ENCODE results near the gene MORN1. TPM values are rescaled to one million over a fixed set of nuclear protein-coding genes. Genes with fewer than 3 reads are reported as not detected.
"Not testable (repeated sequence)": the region's sequence is repeated elsewhere in the genome, so short reads cannot be mapped to it uniquely, and the experiment has no call there.

Gene MORN1
- total and polyA plus RNA-seq, 10 donors: 1.9 to 13.5 (median 6.9) TPM

GRCh38 chr1:2299131-2299627 is 92.2 kb downstream of the MORN1 start:
- no peaks in the 10 kb centered on the region for H3K9me3 ChIP-seq
- peaks cover 0 to 27% (median 15%) of the 10 kb centered on the region in 6 donors for H3K36me3 ChIP-seq
- 26 to 68% (median 57%) methylated on average over 5 to 24 of the region's 24 CpGs for WGBS, 5 donors
- H3K4me3 ChIP-seq: no peak overlapping the region
- peaks cover 0 to 11% (median 0%) of the 10 kb centered on the region in 7 donors for H3K27me3 ChIP-seq (replicated peaks in 1 of 7)
- TF ChIP-seq CTCF (IDR thresholded peaks at IDR 0.05 in 8 of 11, conservative IDR thresholded peaks at IDR 0.05 in 3 of 11) (no peak), POLR2AphosphoS5 (IDR thresholded peaks at IDR 0.05) (peak in 2 of 3 donors; percentile 18 to 62), POLR2A (IDR thresholded peaks at IDR 0.05) (no peak)
- H3K4me1 ChIP-seq: peaks cover 59 to 100% (median 89%) of the 10 kb centered on the region in 6 donors
- peak overlapping the region; percentile 85 to 98 (median 96) for H3K27ac ChIP-seq
- intact Hi-C loops (cut with DNase I; ENCODE audit: low total_unique reads): loop anchor here (10.0 kb wide), 1 partner anchor 64 kb away; no protein-coding TSS in a partner anchor
- DNase-seq: no peak

GRCh38 chr1:2298685-2299084 is 92.7 kb downstream of the MORN1 start:
- WGBS, 5 donors: 74 to 87% (median 85%) methylated on average over 6 to 12 of the region's 12 CpGs
- peak overlapping the region in 5 of 8 donors; percentile 88 to 98 (median 96) for H3K27ac ChIP-seq

GRCh38 chr1:2297246-2298011 is 93.9 kb downstream of the MORN1 start:
- intact Hi-C loops (cut with DNase I; ENCODE audit: low total_unique reads): loop anchor here (10.0 kb wide), 1 partner anchor 63 kb away; no protein-coding TSS in a partner anchor
- H3K4me1 ChIP-seq: peaks cover 68 to 100% (median 96%) of the 10 kb centered on the region in 6 donors
- TF ChIP-seq POLR2AphosphoS5 (IDR thresholded peaks at IDR 0.05) (peak in 2 of 3 donors; percentile 14 to 50), CTCF (IDR thresholded peaks at IDR 0.05 in 8 of 11, conservative IDR thresholded peaks at IDR 0.05 in 3 of 11) (no peak)
- peaks cover 0 to 11% (median 0%) of the 10 kb centered on the region in 6 donors for H3K36me3 ChIP-seq
- H3K27ac ChIP-seq: peak overlapping the region in 2 of 8 donors; percentile 66 to 84
- 91 to 95% (median 95%) methylated on average over 14 to 35 of the region's 35 CpGs for WGBS, 5 donors
- H3K27me3 ChIP-seq (replicated peaks in 1 of 7): peaks cover 0 to 11% (median 0%) of the 10 kb centered on the region in 7 donors
- no peak for DNase-seq
- no peaks in the 10 kb centered on the region for H3K9me3 ChIP-seq
- no peak overlapping the region for H3K4me3 ChIP-seq

More at GRCh38 chr1:2298685-2299084, 92.7 kb downstream of the MORN1 start:
- DNase-seq: no peak
- no peaks in the 10 kb centered on the region for H3K9me3 ChIP-seq
- intact Hi-C loops (cut with DNase I; ENCODE audit: low total_unique reads): loop anchor here (10.0 kb wide), 1 partner anchor 64 kb away; no protein-coding TSS in a partner anchor
- no peak for TF ChIP-seq POLR2A (IDR thresholded peaks at IDR 0.05)
- TF ChIP-seq POLR2AphosphoS5 (IDR thresholded peaks at IDR 0.05): no peak
- TF ChIP-seq CTCF (IDR thresholded peaks at IDR 0.05 in 8 of 11, conservative IDR thresholded peaks at IDR 0.05 in 3 of 11): no peak
- H3K4me3 ChIP-seq: no peak overlapping the region
- H3K27me3 ChIP-seq (replicated peaks in 1 of 7): peaks cover 0 to 11% (median 0%) of the 10 kb centered on the region in 7 donors
- peaks cover 64 to 100% (median 92%) of the 10 kb centered on the region in 6 donors for H3K4me1 ChIP-seq
- H3K36me3 ChIP-seq: peaks cover 0 to 22% (median 10%) of the 10 kb centered on the region in 6 donors

- peak in 1 of 3 donors; percentile 17 for TF ChIP-seq POLR2AphosphoS5 (IDR thresholded peaks at IDR 0.05)
- TF ChIP-seq POLR2A (IDR thresholded peaks at IDR 0.05): no peak
- TF ChIP-seq CTCF (IDR thresholded peaks at IDR 0.05 in 8 of 11, conservative IDR thresholded peaks at IDR 0.05 in 3 of 11): no peak
- WGBS, 5 donors: 78 to 83% (median 80%) methylated on average over 18 of the region's 18 CpGs
- Histone ChIP-seq H3K27ac (peak overlapping the region in 3 of 8 donors; percentile 33 to 84 (median 66)), H3K36me3 (peaks cover 0 to 11% (median 0%) of the 10 kb centered on the region in 6 donors), H3K27me3 (replicated peaks in 1 of 7) (peaks cover 0 to 17% (median 0%) of the 10 kb centered on the region in 7 donors), H3K4me3 (no peak overlapping the region), H3K9me3 (no peaks in the 10 kb centered on the region), H3K4me1 (peaks cover 67 to 100% (median 96%) of the 10 kb centered on the region in 6 donors)
- intact Hi-C loops (cut with DNase I; ENCODE audit: low total_unique reads): loop anchor here (10.0 kb wide), 1 partner anchor 62 kb away; no protein-coding TSS in a partner anchor
- DNase-seq: no peak
These were observed 94.7 kb downstream of the MORN1 start for GRCh38 chr1:2296614-2297013.

GRCh38 chr1:2296211-2296610 is 95.1 kb downstream of the MORN1 start:
- 84 to 89% (median 87%) methylated on average over 9 of the region's 9 CpGs for WGBS, 5 donors
- intact Hi-C loops (cut with DNase I; ENCODE audit: low total_unique reads): loop anchor here (10.0 kb wide), 1 partner anchor 61 kb away; no protein-coding TSS in a partner anchor
- Histone ChIP-seq H3K27me3 (replicated peaks in 1 of 7) (peaks cover 0 to 17% (median 0%) of the 10 kb centered on the region in 7 donors), H3K4me1 (peaks cover 67 to 100% (median 96%) of the 10 kb centered on the region in 6 donors), H3K27ac (peak overlapping the region in 5 of 8 donors; percentile 3 to 84 (median 33)), H3K36me3 (peaks cover 0 to 11% (median 0%) of the 10 kb centered on the region in 6 donors)
- H3K4me3 ChIP-seq, H3K9me3 ChIP-seq, DNase-seq: not testable (repeated sequence)
